OCI-LY3 (cell line): ENCODE data around the gene STARD13.

ENCODE experiments used
- EZH2phosphoT487 ChIP-seq: fragments of 200-600 bp; shearing (Covaris generic); IDR thresholded peaks from 2 replicates; pipeline ENCODE4 v1.6.1; 2018; ENCODE audit warnings: antibody characterized with exemption, mixed run types, low read depth
- TF ChIP-seq, protein P1 (sequence below): fragments of 200-600, 300-600 bp; sonication (generic); IDR thresholded peaks from 2 replicates; pipeline ENCODE4 v1.5.1; 2014; ENCODE audit warnings: antibody characterized with exemption, low read length, low read depth

DNA sequence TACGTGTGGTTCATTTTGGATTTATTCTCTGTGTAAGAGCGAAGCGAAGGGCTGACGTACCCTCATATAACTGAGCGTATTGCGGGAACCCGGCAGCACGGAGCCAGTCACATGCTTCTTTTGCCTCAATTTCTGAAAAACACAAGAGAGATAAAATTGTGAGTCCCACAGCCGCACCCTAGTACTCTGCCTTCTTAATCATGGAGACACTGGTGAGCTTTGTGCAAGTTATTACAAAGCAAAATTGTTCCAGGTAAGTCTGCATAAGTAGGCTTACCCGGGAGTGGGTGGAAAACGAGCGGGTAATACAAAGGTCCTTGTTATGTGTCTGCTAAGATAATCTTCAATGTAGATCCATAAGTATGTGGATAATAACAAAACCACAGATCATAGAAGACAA lies 118.1 kb downstream of the STARD13 start:
- TF ChIP-seq, protein P1, sequence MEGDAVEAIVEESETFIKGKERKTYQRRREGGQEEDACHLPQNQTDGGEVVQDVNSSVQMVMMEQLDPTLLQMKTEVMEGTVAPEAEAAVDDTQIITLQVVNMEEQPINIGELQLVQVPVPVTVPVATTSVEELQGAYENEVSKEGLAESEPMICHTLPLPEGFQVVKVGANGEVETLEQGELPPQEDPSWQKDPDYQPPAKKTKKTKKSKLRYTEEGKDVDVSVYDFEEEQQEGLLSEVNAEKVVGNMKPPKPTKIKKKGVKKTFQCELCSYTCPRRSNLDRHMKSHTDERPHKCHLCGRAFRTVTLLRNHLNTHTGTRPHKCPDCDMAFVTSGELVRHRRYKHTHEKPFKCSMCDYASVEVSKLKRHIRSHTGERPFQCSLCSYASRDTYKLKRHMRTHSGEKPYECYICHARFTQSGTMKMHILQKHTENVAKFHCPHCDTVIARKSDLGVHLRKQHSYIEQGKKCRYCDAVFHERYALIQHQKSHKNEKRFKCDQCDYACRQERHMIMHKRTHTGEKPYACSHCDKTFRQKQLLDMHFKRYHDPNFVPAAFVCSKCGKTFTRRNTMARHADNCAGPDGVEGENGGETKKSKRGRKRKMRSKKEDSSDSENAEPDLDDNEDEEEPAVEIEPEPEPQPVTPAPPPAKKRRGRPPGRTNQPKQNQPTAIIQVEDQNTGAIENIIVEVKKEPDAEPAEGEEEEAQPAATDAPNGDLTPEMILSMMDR, result no peak
- no peak for TF ChIP-seq EZH2phosphoT487
